ENCODE measurements around the gene ABCC4. TPM values are rescaled to one million over a fixed set of nuclear protein-coding genes. Genes with fewer than 3 reads are reported as not detected.
A peak's percentile ranks its signal among the peaks of the same experiment; 100 is the strongest.

ABCC4 gene
- total and polyA plus RNA-seq, 9 of the 15 experiments (the other 6 are each of a cell fraction or from before 2014, with no cell fraction given), result 9.4 to 46.1 (median 25.4) TPM

GRCh38 chr13:95226050-95226449 lies 75.2 kb downstream of the ABCC4 start:
- H3K9me3 ChIP-seq (replicated peaks; ENCODE audit: control insufficient read depth, insufficient read depth, low read depth, low read length), result no peaks in the 10 kb centered on the region
- DNase-seq (ENCODE audit: extremely low read depth in 1 of 4, low spot score in 3 of 4), result no peak
- H3K36me3 ChIP-seq (ENCODE audit: control insufficient read depth, insufficient read depth, low read length), result peaks cover 2% of the 10 kb centered on the region; the same call in 1 of the 3 replicates
- TF ChIP-seq ATF3 (IDR thresholded peaks at IDR 0.05) (no peak), ATF3 (CRISPR knock-in tag; conservative IDR thresholded peaks at IDR 0.05) (no peak), DEAF1 (CRISPR knock-in tag; IDR thresholded peaks at IDR 0.05) (no peak), PCBP2 (IDR thresholded peaks at IDR 0.05; ENCODE audit: low read depth, low read length, poor library complexity, severe bottlenecking) (no peak), ZNF253 (CRISPR knock-in tag; conservative IDR thresholded peaks at IDR 0.05) (no peak), ZBTB34 (CRISPR knock-in tag; IDR thresholded peaks at IDR 0.05) (no peak), WHSC1 (IDR thresholded peaks at IDR 0.05; ENCODE audit: low read length) (no peak), SP2 (IDR thresholded peaks at IDR 0.05; ENCODE audit: extremely low read depth, low read depth, low read length, poor library complexity, severe bottlenecking) (no peak), JUNB (CRISPR knock-in tag; conservative IDR thresholded peaks at IDR 0.05) (no peak)
- ChIA-PET CTCF (ENCODE audit: low intra/inter-chr PET ratio) (no interaction called here), POLR2A (interaction anchor here (1.9 kb wide), 1 partner anchor 10 kb away, joined by 5 read pairs; no protein-coding TSS in a partner anchor)
- H3K4me1 ChIP-seq (replicated peaks in 1 of 2; ENCODE audit: control insufficient read depth in 2 of 2, insufficient read depth in 2 of 2, low read length in 2 of 2), result peaks cover 9 to 32% of the 10 kb centered on the region in 2 experiments; a peak in 4 of 5 replicates
- FAIRE-seq, result no peak
- peaks cover 52% of the 10 kb centered on the region for H3K79me2 ChIP-seq (ENCODE audit: control insufficient read depth, insufficient read depth, low read length)
- no peak overlapping the region for H3K4me3 ChIP-seq
- intact Hi-C loops (cut with micrococcal nuclease), result loop anchor here (5.0 kb wide), 1 partner anchor 46 kb away; no protein-coding TSS in a partner anchor
- no TSS peak for BruUV-seq (replicated peaks)
- H2AFZ ChIP-seq (ENCODE audit: low read depth, low read length), result no peak overlapping the region
- H3K27ac ChIP-seq (ENCODE audit: extremely low read depth, low read depth, low read length), result peak overlapping the region; percentile 69; the same call in 1 of the 3 replicates
- in situ Hi-C loops (cut with MboI), result no loop called here
- no peak for ATAC-seq
- H3K9ac ChIP-seq (ENCODE audit: insufficient read depth in 1 of 2, low read depth in 2 of 2, low read length in 2 of 2), result no peak overlapping the region
- no peaks in the 10 kb centered on the region for H3K27me3 ChIP-seq (ENCODE audit: control insufficient read depth in 2 of 2, insufficient read depth in 2 of 2, low read length in 2 of 2)
- H3K9me1 ChIP-seq (ENCODE audit: control insufficient read depth, insufficient read depth, low read length), result no peaks in the 10 kb centered on the region
- no peaks in the 10 kb centered on the region for H4K20me1 ChIP-seq (replicated peaks; ENCODE audit: control insufficient read depth, insufficient read depth, low read length)
- H3K4me2 ChIP-seq (ENCODE audit: insufficient read depth, low read length), result no peak overlapping the region

All from K562 (cell line).